HG02798 (cell line): ENCODE results near the gene ANKLE2.

Experiments used
- ATAC-seq: cut with Tn5 transposase; IDR thresholded peaks from one replicate; pipeline ENCODE4 v1.9.1; 2021; ENCODE audit warnings: mild to moderate bottlenecking; ENCODE audit not compliant: unreplicated experiment, poor library complexity

Gene ANKLE2

DNA sequence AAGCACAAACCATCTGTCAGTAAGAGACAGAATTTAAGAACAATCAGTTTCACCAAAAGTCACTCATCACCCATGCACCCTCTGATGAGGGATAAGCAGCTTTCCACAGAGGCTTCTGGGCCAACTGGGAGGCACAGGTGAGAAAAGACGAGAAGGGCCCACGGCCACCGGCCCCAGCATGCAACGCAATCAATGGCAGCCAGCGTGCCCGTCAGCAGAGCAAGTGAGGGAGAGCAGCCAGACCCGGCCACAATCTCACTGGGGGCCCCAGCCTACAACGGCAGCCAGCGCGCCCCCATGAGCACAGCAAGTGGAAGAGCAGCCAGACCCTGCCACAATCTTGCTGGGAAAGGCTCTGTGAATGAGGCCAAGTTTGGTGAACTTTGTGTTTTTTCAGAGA, 13.3 kb downstream of the ANKLE2 start:
- no peak for ATAC-seq

DNA sequence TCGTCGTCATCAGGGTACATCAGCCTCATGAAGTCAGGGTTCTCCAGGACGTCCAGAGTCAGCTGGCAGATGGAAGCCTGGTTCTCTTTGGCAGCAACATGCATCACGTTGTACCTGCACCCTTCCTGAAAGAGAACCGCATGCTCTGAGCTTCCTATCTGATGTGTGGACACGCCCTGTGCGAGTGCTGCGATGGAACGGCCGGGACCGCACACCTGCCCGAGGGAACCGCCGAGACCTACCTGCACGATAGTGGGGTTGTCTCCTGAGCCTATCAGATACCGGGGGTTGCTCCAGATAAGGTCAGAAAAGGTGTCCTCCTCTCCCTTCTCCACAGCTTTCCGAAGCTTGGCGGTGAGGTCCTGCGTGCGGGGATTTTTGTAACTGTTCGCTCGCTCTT, 13.7 kb downstream of the ANKLE2 start:
- ATAC-seq = no peak

- ATAC-seq = no peak
Measured at GRCh38 chr12:132747395-132747794, 14.2 kb downstream of the ANKLE2 start.

- ATAC-seq = no peak
Measured at GRCh38 chr12:132746613-132747012, 15.0 kb downstream of the ANKLE2 start.

GRCh38 chr12:132743831-132744230, 17.8 kb downstream of the ANKLE2 start:
- ATAC-seq = no peak

GRCh38 chr12:132741620-132742019, 20.0 kb downstream of the ANKLE2 start:
- no peak for ATAC-seq

DNA sequence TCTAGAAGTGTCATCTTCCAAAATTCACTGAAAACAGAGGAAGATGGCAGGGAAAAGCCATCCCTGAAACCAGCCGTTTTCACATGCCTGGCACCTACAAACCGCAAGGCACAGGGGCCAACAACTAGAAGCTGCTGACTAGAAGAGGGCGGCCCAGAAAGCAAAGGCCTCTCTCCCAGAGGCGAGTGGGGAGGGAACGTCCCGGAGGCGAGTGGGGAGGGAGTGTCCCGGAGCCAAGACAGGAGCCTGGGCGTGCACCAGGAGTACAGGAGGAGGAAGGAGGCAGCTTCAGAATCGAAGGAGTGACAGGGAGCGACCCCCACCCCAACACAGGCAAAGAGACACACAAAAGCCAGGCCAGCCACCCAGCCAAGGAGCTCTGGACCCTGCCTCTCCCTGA, 21.0 kb downstream of the ANKLE2 start:
- ATAC-seq = no peak

DNA sequence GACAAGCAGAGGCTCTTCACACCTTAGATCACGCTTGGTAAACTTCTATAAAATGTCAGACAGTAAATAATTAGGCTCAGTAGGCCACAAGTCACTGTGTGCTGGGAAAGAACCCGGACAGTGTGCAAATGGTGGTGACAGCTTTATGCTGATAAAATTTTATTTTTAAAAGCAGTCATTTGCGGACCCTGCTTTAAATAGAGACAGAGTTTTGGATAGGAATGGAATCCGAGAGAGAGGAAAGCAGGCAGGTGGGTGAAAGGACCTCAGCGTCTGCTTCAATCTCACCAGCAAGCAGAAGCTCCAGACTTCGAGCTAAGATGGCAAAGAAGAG, 21.4 kb downstream of the ANKLE2 start:
- ATAC-seq = no peak

DNA sequence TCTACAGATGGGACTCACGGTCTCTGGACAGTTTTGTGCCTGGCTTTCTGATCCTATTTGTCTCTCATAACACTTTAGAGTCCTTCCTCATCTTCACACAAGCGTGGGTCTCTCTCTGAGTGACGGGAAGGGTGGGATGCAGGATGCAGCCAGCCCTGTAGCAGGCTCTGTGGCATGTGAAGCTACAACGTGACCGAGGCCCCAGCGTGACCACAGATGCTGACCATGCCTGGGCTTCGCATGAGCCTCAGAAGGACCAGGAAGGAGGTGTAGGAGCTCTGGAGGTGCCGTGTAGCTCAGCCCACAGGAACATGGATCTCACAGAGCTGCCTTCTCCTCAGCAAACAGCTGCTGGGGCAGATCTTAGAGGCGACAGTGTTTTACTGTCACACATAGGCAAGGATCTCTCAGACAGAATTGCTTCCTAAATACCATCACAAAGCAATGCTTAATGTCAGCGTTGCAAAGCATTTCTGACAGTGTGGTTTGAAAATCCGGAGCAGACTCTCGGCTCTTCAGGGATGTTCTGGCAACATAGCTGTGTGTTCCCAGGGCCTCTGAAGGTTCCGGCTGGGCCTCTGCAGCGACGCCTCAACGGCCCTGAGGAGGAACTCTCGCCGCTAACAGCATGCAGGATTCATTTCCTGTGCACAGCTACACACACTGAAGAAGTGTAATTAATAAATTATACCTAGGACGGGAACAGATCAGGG, 21.9 kb downstream of the ANKLE2 start:
- no peak for ATAC-seq

DNA sequence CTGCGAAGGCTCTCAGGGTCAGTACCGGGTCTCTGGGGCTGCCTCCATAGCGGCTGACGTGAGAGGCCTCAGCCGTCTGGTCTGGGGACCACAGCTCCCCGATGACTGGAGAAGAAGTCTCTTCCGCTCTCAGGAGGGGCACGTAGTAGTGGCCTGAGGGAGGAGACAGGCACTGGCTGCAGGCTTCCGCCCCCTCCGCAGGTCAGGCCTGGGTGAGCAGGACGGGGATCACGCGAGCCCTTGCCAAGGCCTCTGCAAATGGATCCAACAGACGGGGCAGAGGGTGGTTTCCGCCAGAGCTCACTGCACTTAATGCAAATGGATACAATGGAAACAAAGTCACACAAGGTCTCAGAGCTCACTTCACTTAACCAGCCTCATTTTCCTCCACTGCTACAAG, 24.7 kb downstream of the ANKLE2 start:
- ATAC-seq = no peak

DNA sequence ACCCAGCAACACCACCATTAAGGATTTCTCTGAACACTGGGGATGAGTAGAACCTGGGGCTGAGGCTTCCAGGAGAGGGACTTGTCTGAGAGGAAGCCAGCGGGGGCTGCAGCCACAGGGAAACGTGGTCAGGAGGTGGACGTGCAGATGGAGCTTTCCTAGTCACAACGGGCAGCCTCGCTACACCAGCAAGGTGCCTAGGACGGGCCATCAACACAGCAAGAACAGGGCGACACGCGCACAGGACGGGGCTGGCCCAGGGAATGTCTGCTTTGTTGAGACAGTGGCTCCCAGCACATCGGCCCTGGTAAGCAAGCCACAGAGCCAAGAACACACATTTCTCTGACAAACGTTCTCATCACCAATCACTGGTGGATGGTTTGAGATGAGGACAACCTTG, 25.3 kb downstream of the ANKLE2 start:
- ATAC-seq = no peak

DNA sequence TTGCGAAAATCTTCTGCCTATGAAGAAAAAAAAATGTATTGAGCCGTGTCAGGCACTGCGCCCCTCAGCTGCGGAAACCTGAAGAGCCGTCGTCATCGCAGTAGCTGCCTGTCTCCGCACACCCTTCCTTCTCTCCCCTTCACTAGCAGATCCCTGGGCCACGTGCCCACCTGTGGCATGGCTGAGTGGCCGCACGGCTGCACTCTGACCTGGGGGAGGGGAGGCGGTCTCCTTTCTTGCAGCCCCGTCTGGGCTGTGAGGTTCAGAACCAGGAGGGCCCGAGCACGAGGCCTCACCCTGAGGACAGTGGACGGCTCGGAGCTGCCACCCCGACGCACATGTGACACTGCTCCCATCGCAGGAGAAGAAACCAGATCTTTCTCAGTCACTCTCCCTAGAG, 26.1 kb downstream of the ANKLE2 start:
- ATAC-seq = no peak

- ATAC-seq = no peak
Measured at GRCh38 chr12:132734206-132734605, 27.4 kb downstream of the ANKLE2 start.

- ATAC-seq = no peak
Measured at GRCh38 chr12:132731574-132731973, 30.1 kb downstream of the ANKLE2 start.

GRCh38 chr12:132730353-132730752, 31.3 kb downstream of the ANKLE2 start:
- ATAC-seq = no peak

- ATAC-seq = no peak
Measured at GRCh38 chr12:132729541-132730320, 31.9 kb downstream of the ANKLE2 start.

DNA sequence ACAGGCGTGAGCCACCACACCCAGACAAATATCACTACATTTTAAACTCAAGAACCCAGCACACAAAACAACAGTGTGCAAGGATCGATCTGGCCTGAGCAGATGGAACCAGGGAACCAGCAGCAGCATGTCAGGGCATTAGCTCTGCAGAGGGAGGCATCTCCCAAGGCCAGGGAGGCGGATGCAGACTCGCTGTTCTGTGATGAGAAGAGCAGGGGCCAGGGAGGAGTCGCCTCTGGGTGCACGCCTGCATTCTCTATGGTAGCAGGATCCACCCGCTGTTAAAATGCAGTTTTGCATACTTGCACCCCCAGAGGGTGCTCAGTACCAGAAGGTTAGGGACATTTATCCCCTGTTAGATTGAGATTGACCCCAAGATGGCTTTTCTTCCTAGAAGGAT, 33.1 kb downstream of the ANKLE2 start:
- no peak for ATAC-seq

DNA sequence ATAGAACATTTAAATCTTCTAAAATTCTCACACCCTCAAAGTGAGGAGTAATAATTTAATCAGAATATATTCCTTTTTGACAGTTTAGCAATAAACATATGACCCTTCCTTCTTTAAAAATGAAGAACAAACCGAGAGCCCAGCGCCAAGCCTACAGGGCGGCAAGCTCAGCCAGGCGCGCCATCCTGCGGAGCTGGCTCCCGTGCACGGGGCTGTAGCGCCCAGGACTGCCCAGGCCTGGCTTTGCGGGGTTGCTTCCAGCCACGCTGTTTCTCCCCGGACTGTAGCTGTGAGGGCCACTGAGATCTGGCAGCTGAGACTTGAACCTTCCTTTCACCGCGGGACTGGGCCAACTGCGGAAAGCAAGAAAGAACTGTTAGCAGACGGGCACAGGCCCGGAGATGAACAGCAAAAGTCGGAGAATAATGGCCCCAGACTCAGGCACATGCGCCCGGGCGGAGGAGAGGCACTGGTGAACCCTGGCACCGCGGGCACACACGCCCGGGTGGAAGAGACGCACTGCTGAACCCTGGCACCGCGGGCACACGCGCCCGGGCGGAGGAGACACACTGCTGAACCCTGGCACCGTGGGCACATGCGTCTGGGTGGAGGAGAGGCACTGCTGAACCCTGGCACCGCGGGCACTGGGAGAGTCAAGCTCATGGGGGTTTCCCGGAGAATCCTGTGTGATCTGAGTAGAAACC, 34.4 kb downstream of the ANKLE2 start:
- no peak for ATAC-seq

DNA sequence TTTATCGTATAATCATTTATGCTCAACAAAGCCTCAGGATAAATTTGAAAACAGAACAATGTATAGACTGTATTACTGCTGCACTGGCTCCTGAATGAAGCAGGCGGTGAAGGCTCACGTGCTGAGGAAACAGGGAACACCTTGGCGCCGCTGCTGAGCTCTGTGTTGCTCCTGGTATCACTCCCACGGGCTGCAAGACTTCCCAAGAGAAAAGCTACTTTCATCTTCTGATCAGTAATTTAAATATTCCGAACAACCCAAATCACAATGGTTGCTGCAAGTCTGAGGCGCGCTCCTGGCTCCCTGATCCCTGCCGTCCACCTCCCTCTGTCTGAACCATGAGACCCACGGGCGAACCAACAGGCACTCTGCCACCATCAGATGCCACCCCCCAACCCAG, 35.2 kb downstream of the ANKLE2 start:
- no peak for ATAC-seq

DNA sequence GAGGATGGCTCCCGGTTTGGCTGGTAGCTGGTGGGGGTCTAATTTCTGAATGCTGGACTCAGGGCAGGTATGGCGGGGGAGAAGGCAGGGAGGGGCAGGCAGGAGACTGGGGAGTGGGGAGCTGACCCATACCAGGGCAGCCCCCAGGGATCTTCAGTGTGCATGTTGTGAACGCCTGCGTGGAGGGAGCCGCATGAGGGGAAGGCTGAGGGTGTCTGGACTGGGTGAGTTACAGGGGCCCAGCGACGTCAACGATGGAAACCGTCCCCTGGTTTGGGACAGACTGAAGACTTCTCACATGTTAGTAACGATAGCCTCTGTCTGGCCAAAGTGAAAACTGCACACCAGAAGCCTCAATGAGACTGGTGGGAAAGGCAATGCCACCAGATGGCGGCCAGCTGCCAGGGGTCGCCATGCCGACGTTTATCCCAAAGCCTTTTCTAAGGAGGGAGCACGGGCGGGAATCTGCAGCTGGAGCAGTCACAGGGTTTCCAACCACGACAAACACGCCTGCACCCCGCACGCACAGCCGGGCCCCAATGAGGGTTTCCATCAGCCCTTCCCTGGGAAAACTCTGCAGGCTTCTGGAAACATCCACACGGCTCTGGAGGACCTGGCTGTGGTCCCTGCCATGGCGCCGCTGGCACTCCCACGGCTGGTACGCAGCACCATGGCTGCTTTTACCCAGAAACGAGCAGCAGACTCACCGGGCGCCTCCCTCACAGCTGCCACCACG, 37.0 kb downstream of the ANKLE2 start:
- ATAC-seq = no peak

GRCh38 chr12:132723764-132724140, 37.9 kb downstream of the ANKLE2 start:
- ATAC-seq = no peak
